ENCODE measurements around the gene GTF2H2.
A peak's percentile ranks its signal among the peaks of the same experiment; 100 is the strongest.
"Not testable (repeated sequence)": the region's sequence is repeated elsewhere in the genome, so short reads cannot be mapped to it uniquely, and the experiment has no call there.

GTF2H2 gene

GRCh38 chr5:71067262-71067928 lies at the start of gene GTF2H2:
GTF2H2 (minus strand) TSS chr5:71067676; CDS start chr5:71062763, 4,913 bp downstream.
- H3K4me1 ChIP-seq (ENCODE audit: low read length); H3K9ac ChIP-seq (ENCODE audit: low read length); H3K4me2 ChIP-seq (ENCODE audit: low read depth, low read length); H3K9me3 ChIP-seq (replicated peaks; ENCODE audit: insufficient read depth, low read length); H3K27ac ChIP-seq (ENCODE audit: low read length); H2AFZ ChIP-seq (ENCODE audit: low read length); H3K9me2 ChIP-seq (replicated peaks; ENCODE audit: insufficient read depth, low read length); H3F3A ChIP-seq (ENCODE audit: insufficient read depth, low read length); H3K27me3 ChIP-seq (replicated peaks; ENCODE audit: insufficient read depth, low read length); H3K79me2 ChIP-seq (ENCODE audit: low read length); H4K20me1 ChIP-seq (ENCODE audit: insufficient read depth, low read length); H3K4me3 ChIP-seq (ENCODE audit: low read length); DNase-seq; H3K36me3 ChIP-seq (replicated peaks; ENCODE audit: insufficient read depth, low read length): not testable (repeated sequence)

DNA sequence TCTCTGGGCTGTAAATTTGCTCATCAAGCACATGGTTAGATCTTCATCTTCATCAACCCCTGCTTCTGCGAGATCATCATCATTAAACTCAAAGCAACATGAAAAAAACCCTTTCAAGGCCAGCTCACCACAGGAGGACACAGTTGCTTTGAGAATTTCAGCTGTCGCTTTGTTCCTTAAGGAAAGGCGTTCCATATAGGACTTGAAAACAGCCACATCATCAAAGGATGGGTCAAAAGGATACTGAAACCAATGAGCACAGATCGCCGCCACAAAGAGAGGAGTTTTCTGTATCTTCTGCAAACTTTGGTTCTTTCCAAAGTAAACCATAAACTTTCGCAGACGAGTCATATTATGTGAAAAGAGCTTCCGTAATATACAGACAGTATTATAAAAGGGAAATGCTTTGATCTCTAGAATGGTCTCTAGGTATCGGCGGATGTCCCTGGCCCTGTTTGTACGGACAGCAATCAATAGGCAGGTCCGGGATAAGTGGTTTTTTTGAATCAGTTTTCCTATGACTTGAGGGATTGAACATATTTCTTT lies 42.3 kb upstream of the GTF2H2 start:
- not testable (repeated sequence) for H3K9ac ChIP-seq (ENCODE audit: low read length); H3K79me2 ChIP-seq (ENCODE audit: low read length); H3K9me2 ChIP-seq (replicated peaks; ENCODE audit: insufficient read depth, low read length); H3F3A ChIP-seq (ENCODE audit: insufficient read depth, low read length); H3K36me3 ChIP-seq (replicated peaks; ENCODE audit: insufficient read depth, low read length); H3K4me2 ChIP-seq (ENCODE audit: low read depth, low read length); H3K4me1 ChIP-seq (ENCODE audit: low read length); DNase-seq; H2AFZ ChIP-seq (ENCODE audit: low read length); H3K4me3 ChIP-seq (ENCODE audit: low read length); H3K9me3 ChIP-seq (replicated peaks; ENCODE audit: insufficient read depth, low read length); H3K27me3 ChIP-seq (replicated peaks; ENCODE audit: insufficient read depth, low read length); H4K20me1 ChIP-seq (ENCODE audit: insufficient read depth, low read length); H3K27ac ChIP-seq (ENCODE audit: low read length)

- H3K4me1 ChIP-seq (ENCODE audit: low read length); H3K27me3 ChIP-seq (replicated peaks; ENCODE audit: insufficient read depth, low read length); H3F3A ChIP-seq (ENCODE audit: insufficient read depth, low read length); H3K4me3 ChIP-seq (ENCODE audit: low read length); H4K20me1 ChIP-seq (ENCODE audit: insufficient read depth, low read length); H3K4me2 ChIP-seq (ENCODE audit: low read depth, low read length); H2AFZ ChIP-seq (ENCODE audit: low read length); H3K36me3 ChIP-seq (replicated peaks; ENCODE audit: insufficient read depth, low read length); H3K27ac ChIP-seq (ENCODE audit: low read length); H3K79me2 ChIP-seq (ENCODE audit: low read length); H3K9me2 ChIP-seq (replicated peaks; ENCODE audit: insufficient read depth, low read length); H3K9me3 ChIP-seq (replicated peaks; ENCODE audit: insufficient read depth, low read length); H3K9ac ChIP-seq (ENCODE audit: low read length); DNase-seq: not testable (repeated sequence)
Measured at GRCh38 chr5:71099996-71100395, 32.5 kb upstream of the GTF2H2 start.

GRCh38 chr5:71097930-71098203 lies 30.4 kb upstream of the GTF2H2 start:
- not testable (repeated sequence) for H3F3A ChIP-seq (ENCODE audit: insufficient read depth, low read length); H3K27me3 ChIP-seq (replicated peaks; ENCODE audit: insufficient read depth, low read length); H3K9me2 ChIP-seq (replicated peaks; ENCODE audit: insufficient read depth, low read length); DNase-seq; H4K20me1 ChIP-seq (ENCODE audit: insufficient read depth, low read length); H2AFZ ChIP-seq (ENCODE audit: low read length); H3K9ac ChIP-seq (ENCODE audit: low read length); H3K36me3 ChIP-seq (replicated peaks; ENCODE audit: insufficient read depth, low read length); H3K9me3 ChIP-seq (replicated peaks; ENCODE audit: insufficient read depth, low read length); H3K4me1 ChIP-seq (ENCODE audit: low read length); H3K4me2 ChIP-seq (ENCODE audit: low read depth, low read length); H3K27ac ChIP-seq (ENCODE audit: low read length); H3K4me3 ChIP-seq (ENCODE audit: low read length); H3K79me2 ChIP-seq (ENCODE audit: low read length)

DNA sequence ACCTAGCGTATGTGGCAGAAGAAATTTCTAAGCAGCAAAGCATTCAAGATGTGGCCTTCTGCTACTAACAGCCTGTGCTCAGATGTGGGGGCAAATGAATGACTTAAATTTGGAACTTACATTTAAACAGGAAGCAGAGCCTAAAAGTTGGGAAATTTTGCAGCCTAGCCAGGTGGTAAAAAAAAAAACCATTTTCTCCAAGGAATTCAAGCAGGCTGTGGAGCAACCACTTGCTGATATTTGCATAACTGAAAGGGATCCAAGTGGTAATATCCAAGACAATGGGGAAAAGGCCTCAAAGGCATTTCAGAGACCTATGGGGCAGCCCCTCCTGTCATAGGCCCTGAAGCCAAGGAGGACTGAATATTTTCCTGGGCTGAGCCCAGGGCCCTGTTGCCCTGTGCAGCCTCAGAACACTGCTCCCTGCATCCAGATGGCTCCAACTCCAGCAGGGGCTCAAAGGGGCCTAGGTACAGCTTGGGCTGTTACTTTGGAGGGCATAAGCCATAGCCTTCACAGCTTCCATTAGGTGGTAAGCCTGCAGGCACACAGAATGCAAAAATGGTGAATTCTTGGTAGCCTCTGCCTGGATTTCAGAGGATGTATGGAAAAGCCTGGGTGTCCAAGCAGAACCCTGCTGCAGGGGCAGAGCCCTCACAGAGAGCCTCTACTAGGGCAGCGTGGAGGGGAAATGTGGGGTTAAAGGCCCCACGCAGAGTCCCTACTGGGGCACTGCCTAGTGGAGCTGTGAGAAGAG lies 29.9 kb upstream of the GTF2H2 start:
- not testable (repeated sequence) for H3K4me3 ChIP-seq (ENCODE audit: low read length); H2AFZ ChIP-seq (ENCODE audit: low read length); H3K9me2 ChIP-seq (replicated peaks; ENCODE audit: insufficient read depth, low read length); H3K36me3 ChIP-seq (replicated peaks; ENCODE audit: insufficient read depth, low read length); H3K4me1 ChIP-seq (ENCODE audit: low read length); H3K27ac ChIP-seq (ENCODE audit: low read length); H3K4me2 ChIP-seq (ENCODE audit: low read depth, low read length); H3K27me3 ChIP-seq (replicated peaks; ENCODE audit: insufficient read depth, low read length); H3K9ac ChIP-seq (ENCODE audit: low read length); H3F3A ChIP-seq (ENCODE audit: insufficient read depth, low read length); H3K79me2 ChIP-seq (ENCODE audit: low read length); H4K20me1 ChIP-seq (ENCODE audit: insufficient read depth, low read length); H3K9me3 ChIP-seq (replicated peaks; ENCODE audit: insufficient read depth, low read length)
- DNase-seq = peak; percentile 3

- not testable (repeated sequence) for H3K9ac ChIP-seq (ENCODE audit: low read length); H3K4me1 ChIP-seq (ENCODE audit: low read length); H3K4me2 ChIP-seq (ENCODE audit: low read depth, low read length); H3K9me2 ChIP-seq (replicated peaks; ENCODE audit: insufficient read depth, low read length); H3F3A ChIP-seq (ENCODE audit: insufficient read depth, low read length); H4K20me1 ChIP-seq (ENCODE audit: insufficient read depth, low read length); H3K36me3 ChIP-seq (replicated peaks; ENCODE audit: insufficient read depth, low read length); H3K79me2 ChIP-seq (ENCODE audit: low read length); H2AFZ ChIP-seq (ENCODE audit: low read length); H3K4me3 ChIP-seq (ENCODE audit: low read length); H3K27ac ChIP-seq (ENCODE audit: low read length); H3K9me3 ChIP-seq (replicated peaks; ENCODE audit: insufficient read depth, low read length); DNase-seq; H3K27me3 ChIP-seq (replicated peaks; ENCODE audit: insufficient read depth, low read length)
Measured at GRCh38 chr5:71089773-71090172, 22.3 kb upstream of the GTF2H2 start.

GRCh38 chr5:71088754-71089153 lies 21.3 kb upstream of the GTF2H2 start:
- H3K4me1 ChIP-seq (ENCODE audit: low read length); H3K9me3 ChIP-seq (replicated peaks; ENCODE audit: insufficient read depth, low read length); DNase-seq; H3K79me2 ChIP-seq (ENCODE audit: low read length); H3K27me3 ChIP-seq (replicated peaks; ENCODE audit: insufficient read depth, low read length); H3K9ac ChIP-seq (ENCODE audit: low read length); H3K27ac ChIP-seq (ENCODE audit: low read length); H3K36me3 ChIP-seq (replicated peaks; ENCODE audit: insufficient read depth, low read length); H3K9me2 ChIP-seq (replicated peaks; ENCODE audit: insufficient read depth, low read length); H4K20me1 ChIP-seq (ENCODE audit: insufficient read depth, low read length); H3K4me2 ChIP-seq (ENCODE audit: low read depth, low read length); H3F3A ChIP-seq (ENCODE audit: insufficient read depth, low read length); H3K4me3 ChIP-seq (ENCODE audit: low read length); H2AFZ ChIP-seq (ENCODE audit: low read length): not testable (repeated sequence)

GRCh38 chr5:71086145-71086544 lies 18.7 kb upstream of the GTF2H2 start:
- not testable (repeated sequence) for H3K27ac ChIP-seq (ENCODE audit: low read length); H3K9ac ChIP-seq (ENCODE audit: low read length); H3F3A ChIP-seq (ENCODE audit: insufficient read depth, low read length); H3K27me3 ChIP-seq (replicated peaks; ENCODE audit: insufficient read depth, low read length); DNase-seq; H3K9me2 ChIP-seq (replicated peaks; ENCODE audit: insufficient read depth, low read length); H3K79me2 ChIP-seq (ENCODE audit: low read length); H3K4me3 ChIP-seq (ENCODE audit: low read length); H3K4me2 ChIP-seq (ENCODE audit: low read depth, low read length); H2AFZ ChIP-seq (ENCODE audit: low read length); H3K36me3 ChIP-seq (replicated peaks; ENCODE audit: insufficient read depth, low read length); H3K4me1 ChIP-seq (ENCODE audit: low read length); H3K9me3 ChIP-seq (replicated peaks; ENCODE audit: insufficient read depth, low read length); H4K20me1 ChIP-seq (ENCODE audit: insufficient read depth, low read length)
